Measurements from ENCODE around the gene GNPDA1.
A peak's percentile ranks its signal among the peaks of the same experiment; 100 is the strongest.

The GNPDA1 gene

GRCh38 chr5:142014911-142015584 lies 2.2 kb upstream of the GNPDA1 start:
- peak overlapping the region; percentile 60 for H3K27ac ChIP-seq
- POLR2A ChIA-PET (ENCODE audit: low non-redundant PET), result no interaction called here

GRCh38 chr5:142013734-142014521 lies 1.1 kb upstream of the GNPDA1 start:
- H3K27ac ChIP-seq, result peak overlapping the region; percentile 60
- POLR2A ChIA-PET (ENCODE audit: low non-redundant PET), result no interaction called here
- CTCF ChIA-PET, result interaction anchor here (0.6 to 3.6 kb wide), 5 partner anchors 24 to 129 kb away, joined by 3 to 18 read pairs (median 4); no protein-coding TSS in a partner anchor
- DNase-seq (ENCODE audit: low spot score), result no peak
- TF ChIP-seq CTCF (conservative IDR thresholded peaks at IDR 0.05; ENCODE audit: low read depth), result no peak

More at GRCh38 chr5:142014911-142015584, 2.2 kb upstream of the GNPDA1 start:
- peak; percentile 78 for TF ChIP-seq CTCF (conservative IDR thresholded peaks at IDR 0.05; ENCODE audit: low read depth)
- DNase-seq (ENCODE audit: low spot score), result peak; percentile 88
- CTCF ChIA-PET, result interaction anchor here (0.6 to 3.6 kb wide), 15 partner anchors 10 to 1774 kb away, joined by 3 to 18 read pairs (median 4); no protein-coding TSS in a partner anchor

GRCh38 chr5:142012186-142012785 lies 541 bp downstream of the GNPDA1 start:
- DNase-seq (ENCODE audit: low spot score), result no peak
- CTCF ChIA-PET, result interaction anchor here (0.6 to 3.6 kb wide), 7 partner anchors 11 to 253 kb away, joined by 3 to 18 read pairs (median 3); no protein-coding TSS in a partner anchor
- POLR2A ChIA-PET (ENCODE audit: low non-redundant PET), result interaction anchor here (0.6 kb wide), 1 partner anchor 130 kb away, joined by 3 read pairs; no protein-coding TSS in a partner anchor
- TF ChIP-seq CTCF (conservative IDR thresholded peaks at IDR 0.05; ENCODE audit: low read depth), result no peak; the same call in 1 of the 2 replicates
- H3K27ac ChIP-seq, result peak overlapping the region; percentile 77

- DNase-seq (ENCODE audit: low spot score), result no peak
- TF ChIP-seq CTCF (conservative IDR thresholded peaks at IDR 0.05; ENCODE audit: low read depth), result no peak
- CTCF ChIA-PET, result interaction anchor here (0.6 to 3.6 kb wide), 7 partner anchors 11 to 417 kb away, joined by 3 to 18 read pairs (median 3); no protein-coding TSS in a partner anchor
- H3K27ac ChIP-seq, result peak overlapping the region; percentile 77
- POLR2A ChIA-PET (ENCODE audit: low non-redundant PET), result no interaction called here
Measured at GRCh38 chr5:142011572-142012185, 1.1 kb downstream of the GNPDA1 start.

DNA sequence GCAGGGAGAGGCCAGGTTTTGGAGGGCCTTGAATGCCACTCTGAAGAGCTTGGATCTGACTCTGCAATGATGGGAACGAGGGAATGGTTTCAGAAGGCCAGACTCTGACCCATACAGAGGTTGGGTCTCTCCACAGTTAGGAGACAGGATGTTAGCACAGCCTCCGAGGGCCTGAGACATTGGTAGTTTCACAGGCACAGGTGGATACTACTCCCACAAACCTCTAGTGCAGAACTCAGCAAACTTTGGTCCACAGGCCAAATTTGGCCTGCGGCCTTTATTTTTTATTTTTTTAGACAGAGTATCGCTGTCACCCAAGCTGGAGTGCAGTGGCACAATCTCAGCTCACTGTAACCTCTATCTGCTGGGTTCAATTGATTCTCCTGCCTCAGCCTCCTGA lies 2.9 kb downstream of the GNPDA1 start:
- ChIA-PET POLR2A (ENCODE audit: low non-redundant PET) (interaction anchor here (0.6 kb wide), 1 partner anchor 111 kb away, joined by 4 read pairs; no protein-coding TSS in a partner anchor), CTCF (no interaction called here)
- no peak for TF ChIP-seq CTCF (conservative IDR thresholded peaks at IDR 0.05; ENCODE audit: low read depth)
- no peak for DNase-seq (ENCODE audit: low spot score)
- H3K27ac ChIP-seq, result no peak overlapping the region

DNA sequence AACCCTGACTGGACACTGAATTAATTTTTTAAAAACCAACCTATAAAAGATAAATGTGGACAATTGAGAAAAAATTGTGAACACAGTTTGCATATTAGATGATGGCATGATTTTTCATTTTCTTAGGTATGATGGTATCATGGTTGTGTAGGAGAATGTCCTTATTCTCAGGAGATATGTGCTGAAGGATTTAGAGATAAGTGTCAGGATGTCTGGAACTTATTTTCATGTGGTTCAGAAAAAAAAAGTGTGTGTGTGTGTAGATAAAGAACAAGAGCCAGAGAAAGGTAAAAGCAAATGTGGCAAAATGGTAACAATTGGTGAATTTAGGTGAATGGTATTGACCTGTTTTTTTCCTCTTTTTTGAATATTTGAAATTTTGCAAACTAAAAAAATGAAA lies 4.0 kb downstream of the GNPDA1 start:
- no peak for TF ChIP-seq CTCF (conservative IDR thresholded peaks at IDR 0.05; ENCODE audit: low read depth)
- DNase-seq (ENCODE audit: low spot score), result no peak
- no peak overlapping the region for H3K27ac ChIP-seq
- ChIA-PET CTCF (no interaction called here), POLR2A (ENCODE audit: low non-redundant PET) (no interaction called here)

All from RWPE1 (cell line).